Lung (tissue), 12 donors: ENCODE measurements around the gene FYB2. TPM values are rescaled to one million over a fixed set of nuclear protein-coding genes. Genes with fewer than 3 reads are reported as not detected.

Source experiments
- ATAC-seq: fragments of 200-7000 bp; cut with Tn5 transposase; one replicate; pipeline ENCODE4 v1.9.1; 2020; ENCODE audit warnings: moderate number of reproducible peaks; ENCODE audit not compliant: insufficient read depth, low FRiP score
- DNase-seq, 3 donors: peaks; one replicate each; pipeline ENCODE4 v3.0.0-alpha.2; 2013 to 2017
- H3K27ac ChIP-seq, 2 donors: one replicate each; pipeline ENCODE4 v1.5.1; 2013; ENCODE audit warnings: mild to moderate bottlenecking in 2 of 2, moderate library complexity in 2 of 2, control low read depth in 1 of 2, inconsistent platforms in 1 of 2, low read depth in 1 of 2, low read length in 1 of 2
- H3K27me3 ChIP-seq, 3 donors: one replicate each; pipeline ENCODE4 v1.5.1; 2013; ENCODE audit warnings: low read length in 2 of 3; ENCODE audit not compliant: control insufficient read depth in 3 of 3, insufficient read depth in 3 of 3
- H3K36me3 ChIP-seq, 4 donors: one replicate each; pipeline ENCODE4 v1.5.1; 2013; ENCODE audit warnings: low read length in 4 of 4, mild to moderate bottlenecking in 1 of 4, moderate library complexity in 1 of 4; ENCODE audit not compliant: control insufficient read depth in 4 of 4, insufficient read depth in 4 of 4
- H3K4me1 ChIP-seq, 5 donors: one replicate each; pipeline ENCODE4 v1.5.1; 2013; ENCODE audit warnings: low read length in 5 of 5, mild to moderate bottlenecking in 2 of 5, moderate library complexity in 1 of 5; ENCODE audit not compliant: control insufficient read depth in 5 of 5, insufficient read depth in 5 of 5
- H3K4me3 ChIP-seq: one replicate; pipeline ENCODE4 v1.5.1; 2013; ENCODE audit warnings: mild to moderate bottlenecking, control low read depth, moderate library complexity
- H3K9ac ChIP-seq, 2 donors: one replicate each; pipeline ENCODE4 v1.5.1; 2013; ENCODE audit warnings: low read length in 2 of 2, control low read depth in 1 of 2; ENCODE audit not compliant: insufficient read depth in 1 of 2
- H3K9me3 ChIP-seq, 4 donors: one replicate each; pipeline ENCODE4 v1.5.1; 2013; ENCODE audit warnings: low read length in 3 of 4, mild to moderate bottlenecking in 1 of 4, moderate library complexity in 1 of 4; ENCODE audit not compliant: control insufficient read depth in 4 of 4, insufficient read depth in 3 of 4
- WGBS, 2 donors: extraction: QIAGEN DNeasy Blood & Tissue Kit; methylation state at CpG; one replicate each; pipeline ENCODE4 v1.1.7; 2013; 5-methylcytosine and 5-hydroxymethylcytosine counted together
- polyA plus RNA-seq, 2 donors: library from polyadenylated mRNA; stranded (reverse); fragments of 200-250 nt; gene quantifications; one replicate each; pipeline ENCODE4 v1.2.1, GENCODE V29; 2013
- total RNA-seq, 2 donors: library from RNA; depleted of rRNA in 1 of 2; stranded (reverse); fragments of >200 nt in 1 of 2; gene quantifications; one replicate each; pipeline ENCODE4 v1.2.1, GENCODE V29; 2014 to 2021
- TF ChIP-seq, protein P1 (sequence below): IDR thresholded peaks from 2 replicates; pipeline ENCODE4 v1.5.1; 2012; ENCODE audit warnings: mild to moderate bottlenecking; ENCODE audit errors: control extremely low read depth, extremely low read depth
- donor health status: control.
- donor health status: control.
- donor health status: Bipolar disorder and iron deficiency.
- donor health status: healthy.
- donor health status: DM: yes; HTN: yes; CAD: no.

FYB2 gene
- total and polyA plus RNA-seq, 4 donors = 0.57 to 8.6 (median 3.0) TPM

DNA sequence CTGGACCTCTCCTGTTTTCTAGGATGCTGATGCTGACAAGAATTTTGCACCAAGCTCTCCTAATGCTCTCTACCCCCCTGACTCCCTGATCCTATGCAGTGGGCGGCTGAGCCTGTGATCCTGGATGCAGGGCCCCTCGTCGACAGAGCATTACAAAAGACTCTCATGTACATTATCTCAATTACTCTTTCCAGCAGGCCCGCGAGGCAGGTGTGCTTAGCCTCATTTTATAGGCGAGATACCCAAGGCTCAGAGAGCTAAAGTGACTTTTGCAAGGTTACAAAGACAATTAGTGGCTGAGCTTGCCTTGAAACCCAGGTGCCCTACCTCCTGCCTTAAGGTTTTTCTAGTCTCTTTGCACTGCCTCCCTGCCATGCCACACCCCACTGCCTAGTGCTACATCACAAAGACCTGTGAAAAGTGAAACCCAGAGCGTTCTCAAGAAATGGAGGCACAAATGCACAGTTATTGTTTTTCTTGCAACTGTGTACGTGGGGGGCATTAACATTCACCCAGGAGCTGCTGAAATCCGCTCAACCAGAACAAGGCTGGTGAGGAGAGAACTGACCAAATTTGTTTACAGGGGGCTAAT is 25.4 kb upstream of the FYB2 start:
- Histone ChIP-seq H3K27ac (no peak overlapping the region), H3K27me3 (no peaks in the 10 kb centered on the region), H3K9me3 (peaks cover 0 to 3% (median 0%) of the 10 kb centered on the region in 4 donors), H3K36me3 (no peaks in the 10 kb centered on the region), H3K9ac (no peak overlapping the region), H3K4me3 (no peak overlapping the region), H3K4me1 (no peaks in the 10 kb centered on the region)
- DNase-seq (no peak), ATAC-seq (no peak)
- TF ChIP-seq, protein P1, sequence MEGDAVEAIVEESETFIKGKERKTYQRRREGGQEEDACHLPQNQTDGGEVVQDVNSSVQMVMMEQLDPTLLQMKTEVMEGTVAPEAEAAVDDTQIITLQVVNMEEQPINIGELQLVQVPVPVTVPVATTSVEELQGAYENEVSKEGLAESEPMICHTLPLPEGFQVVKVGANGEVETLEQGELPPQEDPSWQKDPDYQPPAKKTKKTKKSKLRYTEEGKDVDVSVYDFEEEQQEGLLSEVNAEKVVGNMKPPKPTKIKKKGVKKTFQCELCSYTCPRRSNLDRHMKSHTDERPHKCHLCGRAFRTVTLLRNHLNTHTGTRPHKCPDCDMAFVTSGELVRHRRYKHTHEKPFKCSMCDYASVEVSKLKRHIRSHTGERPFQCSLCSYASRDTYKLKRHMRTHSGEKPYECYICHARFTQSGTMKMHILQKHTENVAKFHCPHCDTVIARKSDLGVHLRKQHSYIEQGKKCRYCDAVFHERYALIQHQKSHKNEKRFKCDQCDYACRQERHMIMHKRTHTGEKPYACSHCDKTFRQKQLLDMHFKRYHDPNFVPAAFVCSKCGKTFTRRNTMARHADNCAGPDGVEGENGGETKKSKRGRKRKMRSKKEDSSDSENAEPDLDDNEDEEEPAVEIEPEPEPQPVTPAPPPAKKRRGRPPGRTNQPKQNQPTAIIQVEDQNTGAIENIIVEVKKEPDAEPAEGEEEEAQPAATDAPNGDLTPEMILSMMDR = no peak
- WGBS, 2 donors = 67% methylated on average over 9 of the region's 9 CpGs

DNA sequence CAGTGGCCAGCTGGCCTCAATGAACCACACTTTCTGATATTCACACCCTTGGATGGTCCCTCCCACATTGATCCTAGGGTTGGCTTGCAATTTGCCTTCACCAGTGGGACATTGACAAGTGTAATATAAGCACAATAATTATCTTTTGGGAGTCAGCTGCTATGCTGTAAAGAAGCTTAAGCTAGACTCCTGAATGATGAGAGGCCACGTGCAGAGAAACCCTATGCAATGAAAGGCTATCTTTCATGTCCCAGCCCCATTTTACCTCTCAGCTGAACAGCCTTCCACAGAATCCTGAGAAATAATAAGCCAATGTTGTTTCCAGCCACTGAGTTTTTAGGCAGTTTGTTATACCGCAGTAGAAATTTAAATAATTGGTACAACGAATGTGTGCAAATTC is 24.3 kb upstream of the FYB2 start:
- Histone ChIP-seq H3K36me3 (no peaks in the 10 kb centered on the region), H3K4me3 (no peak overlapping the region), H3K27me3 (no peaks in the 10 kb centered on the region), H3K9me3 (peaks cover 0 to 7% (median 0%) of the 10 kb centered on the region in 4 donors), H3K9ac (no peak overlapping the region), H3K4me1 (no peaks in the 10 kb centered on the region), H3K27ac (no peak overlapping the region)
- DNase-seq (no peak), ATAC-seq (no peak)
- WGBS, 2 donors = 89 to 90% methylated on average over 3 of the region's 3 CpGs
- TF ChIP-seq, protein P1 = no peak

DNA sequence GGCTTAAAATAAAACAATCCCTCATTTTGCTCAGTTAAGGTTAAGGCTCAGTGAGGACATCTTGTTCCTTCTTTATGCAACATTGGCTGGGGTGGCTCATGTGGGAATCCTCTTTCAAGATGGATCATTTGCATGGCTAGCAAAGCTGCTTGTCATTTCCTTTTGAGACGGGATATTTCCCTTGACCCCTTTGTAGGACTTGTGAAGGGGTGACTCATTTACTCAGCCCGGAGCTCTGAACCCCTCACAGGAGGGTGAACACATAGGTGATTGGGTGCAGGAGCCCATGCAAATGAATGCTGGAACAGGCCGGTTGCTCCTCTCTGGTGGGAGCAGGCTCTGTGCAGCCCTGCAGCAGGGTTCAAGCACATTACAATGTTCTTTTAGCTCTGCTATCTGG is 19.6 kb upstream of the FYB2 start:
- no peak for ATAC-seq
- WGBS, 2 donors = 66 to 78% methylated on average over 3 of the region's 3 CpGs
- Histone ChIP-seq H3K27me3 (no peaks in the 10 kb centered on the region), H3K9me3 (peaks cover 0 to 7% (median 0%) of the 10 kb centered on the region in 4 donors), H3K4me3 (no peak overlapping the region), H3K4me1 (no peaks in the 10 kb centered on the region), H3K36me3 (no peaks in the 10 kb centered on the region), H3K27ac (no peak overlapping the region), H3K9ac (no peak overlapping the region)
- DNase-seq = no peak
- TF ChIP-seq, protein P1 = no peak
